ENCODE results near the gene ADAMTS8.

The ADAMTS8 gene

GRCh38 chr11:130389335-130389935 is 39.0 kb downstream of the ADAMTS8 start:
- no peak for DNase-seq

- DNase-seq = peak; percentile 3
Observed at GRCh38 chr11:130388607-130389205, 39.7 kb downstream of the ADAMTS8 start.

- no peak for DNase-seq
Observed at GRCh38 chr11:130386056-130386455, 42.4 kb downstream of the ADAMTS8 start.

GRCh38 chr11:130383344-130384211 is 44.8 kb downstream of the ADAMTS8 start:
- DNase-seq = no peak

- no peak for DNase-seq
Observed at GRCh38 chr11:130381317-130381716, 47.1 kb downstream of the ADAMTS8 start.

- DNase-seq = no peak
Observed at GRCh38 chr11:130380778-130381177, 47.6 kb downstream of the ADAMTS8 start.

- DNase-seq = no peak
Observed at GRCh38 chr11:130379276-130379675, 49.1 kb downstream of the ADAMTS8 start.

- no peak for DNase-seq
Observed at GRCh38 chr11:130370845-130371590, 57.4 kb downstream of the ADAMTS8 start.

- no peak for DNase-seq
Observed at GRCh38 chr11:130369713-130370112, 58.7 kb downstream of the ADAMTS8 start.

GRCh38 chr11:130369141-130369691 is 59.2 kb downstream of the ADAMTS8 start:
- no peak for DNase-seq

- no peak for DNase-seq
Observed at GRCh38 chr11:130359419-130359818, 69.0 kb downstream of the ADAMTS8 start.

GRCh38 chr11:130358398-130358797 is 70.0 kb downstream of the ADAMTS8 start:
- DNase-seq = no peak
